Esophagus muscularis mucosa (tissue), 4 donors: ENCODE measurements around the gene SRRM2. TPM values are rescaled to one million over a fixed set of nuclear protein-coding genes. Genes with fewer than 3 reads are reported as not detected.

Source experiments
- DNase-seq: peaks from one replicate; pipeline ENCODE4 v3.0.0-alpha.2; 2017; ENCODE audit errors: extremely low spot score
- H3K27ac ChIP-seq, 4 donors: fragments of 200-600 bp; sonication (generic); replicated peaks in 1 of 4; 1 replicate in 3 of 4; 2 replicates in 1 of 4; pipeline ENCODE4 v1.5.1; 2016 to 2019; ENCODE audit warnings: mild to moderate bottlenecking in 1 of 4
- H3K27me3 ChIP-seq, 4 donors: fragments of 200-600 bp; sonication (generic); one replicate each; pipeline versions ENCODE4 v1.5.1 to v1.6.0; 2016 to 2019
- H3K36me3 ChIP-seq, 4 donors: fragments of 200-600 bp; sonication (generic); one replicate each; pipeline ENCODE4 v1.5.1; 2016 to 2019
- H3K4me1 ChIP-seq, 4 donors: fragments of 200-600 bp; sonication (generic); one replicate each; pipeline ENCODE4 v1.5.1; 2016 to 2019
- H3K4me3 ChIP-seq, 4 donors: fragments of 200-600 bp; sonication (generic); 1 replicate in 2 of 4; 2 replicates in 2 of 4; pipeline ENCODE4 v1.5.1; 2016 to 2019; ENCODE audit warnings: mild to moderate bottlenecking in 4 of 4, moderate library complexity in 1 of 4
- H3K9me3 ChIP-seq, 4 donors: fragments of 200-600 bp; sonication (generic); 1 replicate in 3 of 4; 2 replicates in 1 of 4; pipeline ENCODE4 v1.5.1; 2016 to 2019
- EP300 ChIP-seq: sonication (generic); formaldehyde crosslinking; IDR thresholded peaks from one replicate; pipeline ENCODE4 v1.6.1; 2017; ENCODE audit warnings: antibody characterized with exemption
- POLR2A ChIP-seq: fragments of 450-650 bp; IDR thresholded peaks from one replicate; pipeline ENCODE4 v1.6.1; 2017; ENCODE audit warnings: antibody characterized with exemption, moderate library complexity, mild to moderate bottlenecking, low read depth
- POLR2AphosphoS5 ChIP-seq, 2 donors: sonication (generic); formaldehyde crosslinking; IDR thresholded peaks; one replicate each; pipeline ENCODE4 v1.6.1; 2017; ENCODE audit warnings: antibody characterized with exemption in 2 of 2
- WGBS: methylation state at CpG from one replicate; pipeline ENCODE4 v1.1.5; 2018; 5-methylcytosine and 5-hydroxymethylcytosine counted together
- intact Hi-C: fragments of 100-400 bp; cut with DNase I; formaldehyde crosslinking; loops from one replicate; pipeline ENCODE4 v1.15.1; 2023
- total RNA-seq, 4 donors: library from RNA; depleted of rRNA; stranded (reverse); fragments of >200 nt; gene quantifications; one replicate each; pipeline versions ENCODE4 v1.1.0 to v1.2.1, GENCODE V29; 2016
- TF ChIP-seq, protein P1 (sequence below), 3 experiments: fragments of 200-600 bp in 2 of 3; fragments of 450-650 bp in 1 of 3; sonication (generic) in 2 of 3; IDR thresholded peaks; one replicate each; pipeline ENCODE4 v1.5.1; 2017 to 2019; ENCODE audit warnings: antibody characterized with exemption in 3 of 3, mild to moderate bottlenecking in 2 of 3, moderate library complexity in 1 of 3

SRRM2 gene
- total RNA-seq, 4 donors from 2014 or later: 126 to 325 (median 234) TPM

- WGBS: 95% methylated on average over 13 of the region's 13 CpGs
- intact Hi-C loops: no loop called here
- TF ChIP-seq POLR2A: no peak
- no peak for TF ChIP-seq POLR2AphosphoS5 (IDR thresholded peaks at IDR 0.05)
- peaks cover 95 to 100% (median 100%) of the 10 kb centered on the region in 4 donors for H3K36me3 ChIP-seq
- DNase-seq: no peak
- H3K4me1 ChIP-seq: peaks cover 0 to 14% (median 11%) of the 10 kb centered on the region in 4 donors
- H3K27ac ChIP-seq: no peak overlapping the region
- no peaks in the 10 kb centered on the region for H3K9me3 ChIP-seq
- no peaks in the 10 kb centered on the region for H3K27me3 ChIP-seq
- H3K4me3 ChIP-seq: no peak overlapping the region
Observed at GRCh38 chr16:2762711-2763110, 10.3 kb downstream of the SRRM2 start.

GRCh38 chr16:2763173-2763572 lies 10.7 kb downstream of the SRRM2 start:
- Histone ChIP-seq H3K27me3 (no peaks in the 10 kb centered on the region), H3K9me3 (no peaks in the 10 kb centered on the region), H3K4me3 (no peak overlapping the region), H3K36me3 (peaks cover 95 to 100% (median 100%) of the 10 kb centered on the region in 4 donors), H3K4me1 (peaks cover 0 to 16% (median 12%) of the 10 kb centered on the region in 4 donors), H3K27ac (no peak overlapping the region)
- 92% methylated on average over 6 of the region's 6 CpGs for WGBS
- intact Hi-C loops: no loop called here
- no peak for DNase-seq
- no peak for TF ChIP-seq POLR2AphosphoS5 (IDR thresholded peaks at IDR 0.05)
- TF ChIP-seq POLR2A: no peak
- no peak for TF ChIP-seq EP300
- TF ChIP-seq, protein P1, sequence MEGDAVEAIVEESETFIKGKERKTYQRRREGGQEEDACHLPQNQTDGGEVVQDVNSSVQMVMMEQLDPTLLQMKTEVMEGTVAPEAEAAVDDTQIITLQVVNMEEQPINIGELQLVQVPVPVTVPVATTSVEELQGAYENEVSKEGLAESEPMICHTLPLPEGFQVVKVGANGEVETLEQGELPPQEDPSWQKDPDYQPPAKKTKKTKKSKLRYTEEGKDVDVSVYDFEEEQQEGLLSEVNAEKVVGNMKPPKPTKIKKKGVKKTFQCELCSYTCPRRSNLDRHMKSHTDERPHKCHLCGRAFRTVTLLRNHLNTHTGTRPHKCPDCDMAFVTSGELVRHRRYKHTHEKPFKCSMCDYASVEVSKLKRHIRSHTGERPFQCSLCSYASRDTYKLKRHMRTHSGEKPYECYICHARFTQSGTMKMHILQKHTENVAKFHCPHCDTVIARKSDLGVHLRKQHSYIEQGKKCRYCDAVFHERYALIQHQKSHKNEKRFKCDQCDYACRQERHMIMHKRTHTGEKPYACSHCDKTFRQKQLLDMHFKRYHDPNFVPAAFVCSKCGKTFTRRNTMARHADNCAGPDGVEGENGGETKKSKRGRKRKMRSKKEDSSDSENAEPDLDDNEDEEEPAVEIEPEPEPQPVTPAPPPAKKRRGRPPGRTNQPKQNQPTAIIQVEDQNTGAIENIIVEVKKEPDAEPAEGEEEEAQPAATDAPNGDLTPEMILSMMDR (IDR thresholded peaks at IDR 0.05): no peak

DNA sequence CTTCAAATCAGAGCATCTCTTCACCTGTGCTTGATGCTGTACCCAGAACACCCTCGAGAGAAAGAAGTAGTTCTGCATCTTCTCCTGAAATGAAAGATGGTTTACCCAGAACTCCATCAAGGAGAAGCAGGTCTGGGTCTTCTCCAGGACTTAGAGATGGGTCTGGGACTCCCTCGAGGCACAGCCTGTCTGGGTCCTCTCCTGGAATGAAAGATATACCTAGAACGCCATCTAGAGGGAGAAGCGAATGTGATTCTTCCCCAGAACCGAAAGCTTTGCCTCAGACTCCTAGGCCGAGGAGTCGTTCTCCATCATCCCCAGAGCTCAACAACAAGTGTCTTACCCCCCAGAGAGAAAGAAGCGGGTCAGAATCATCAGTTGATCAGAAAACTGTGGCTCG lies 12.3 kb downstream of the SRRM2 start:
- intact Hi-C loops: no loop called here
- Histone ChIP-seq H3K36me3 (peaks cover 95 to 100% (median 100%) of the 10 kb centered on the region in 4 donors), H3K27ac (no peak overlapping the region), H3K4me3 (no peak overlapping the region), H3K27me3 (no peaks in the 10 kb centered on the region), H3K9me3 (no peaks in the 10 kb centered on the region), H3K4me1 (peaks cover 8 to 28% (median 24%) of the 10 kb centered on the region in 4 donors)
- TF ChIP-seq POLR2A: no peak
- no peak for TF ChIP-seq EP300
- no peak for TF ChIP-seq POLR2AphosphoS5 (IDR thresholded peaks at IDR 0.05)
- TF ChIP-seq, protein P1 (IDR thresholded peaks at IDR 0.05): no peak
- WGBS: 100% methylated on average over 9 of the region's 9 CpGs
- DNase-seq: no peak

DNA sequence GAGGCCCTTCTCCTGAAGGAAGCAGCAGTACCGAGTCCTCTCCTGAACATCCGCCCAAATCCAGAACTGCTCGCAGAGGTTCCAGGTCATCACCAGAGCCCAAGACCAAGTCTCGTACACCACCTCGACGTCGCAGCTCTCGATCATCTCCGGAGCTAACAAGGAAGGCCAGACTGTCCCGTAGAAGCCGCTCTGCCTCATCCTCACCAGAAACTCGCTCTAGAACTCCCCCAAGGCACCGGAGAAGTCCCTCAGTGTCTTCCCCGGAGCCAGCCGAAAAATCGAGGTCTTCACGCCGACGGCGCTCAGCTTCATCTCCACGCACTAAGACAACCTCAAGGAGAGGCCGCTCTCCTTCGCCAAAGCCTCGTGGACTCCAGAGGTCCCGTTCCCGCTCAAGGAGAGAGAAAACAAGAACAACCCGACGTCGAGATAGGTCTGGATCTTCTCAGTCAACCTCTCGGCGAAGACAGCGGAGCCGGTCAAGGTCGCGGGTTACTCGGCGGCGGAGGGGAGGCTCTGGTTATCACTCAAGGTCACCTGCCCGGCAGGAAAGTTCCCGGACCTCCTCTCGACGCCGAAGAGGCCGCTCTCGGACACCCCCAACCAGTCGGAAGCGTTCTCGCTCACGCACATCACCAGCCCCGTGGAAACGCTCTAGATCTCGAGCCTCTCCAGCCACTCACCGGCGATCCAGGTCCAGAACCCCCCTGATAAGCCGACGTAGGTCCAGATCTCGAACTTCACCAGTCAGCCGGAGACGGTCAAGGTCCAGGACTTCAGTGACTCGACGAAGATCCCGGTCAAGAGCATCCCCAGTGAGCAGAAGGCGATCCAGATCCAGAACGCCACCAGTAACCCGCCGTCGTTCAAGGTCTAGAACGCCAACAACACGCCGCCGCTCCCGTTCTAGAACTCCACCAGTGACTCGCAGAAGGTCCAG lies 13.3 kb downstream of the SRRM2 start:
- TF ChIP-seq EP300 (no peak), POLR2AphosphoS5 (IDR thresholded peaks at IDR 0.05) (no peak), POLR2A (no peak)
- TF ChIP-seq, protein P1 (IDR thresholded peaks at IDR 0.05): no peak
- 98% methylated on average over 70 of the region's 73 CpGs for WGBS
- H3K27me3 ChIP-seq: no peaks in the 10 kb centered on the region
- no peak overlapping the region for H3K4me3 ChIP-seq
- intact Hi-C loops: no loop called here
- H3K9me3 ChIP-seq: no peaks in the 10 kb centered on the region
- H3K27ac ChIP-seq: no peak overlapping the region
- DNase-seq: no peak
- H3K4me1 ChIP-seq: peaks cover 8 to 38% (median 29%) of the 10 kb centered on the region in 4 donors
- H3K36me3 ChIP-seq: peaks cover 95 to 100% (median 100%) of the 10 kb centered on the region in 4 donors

DNA sequence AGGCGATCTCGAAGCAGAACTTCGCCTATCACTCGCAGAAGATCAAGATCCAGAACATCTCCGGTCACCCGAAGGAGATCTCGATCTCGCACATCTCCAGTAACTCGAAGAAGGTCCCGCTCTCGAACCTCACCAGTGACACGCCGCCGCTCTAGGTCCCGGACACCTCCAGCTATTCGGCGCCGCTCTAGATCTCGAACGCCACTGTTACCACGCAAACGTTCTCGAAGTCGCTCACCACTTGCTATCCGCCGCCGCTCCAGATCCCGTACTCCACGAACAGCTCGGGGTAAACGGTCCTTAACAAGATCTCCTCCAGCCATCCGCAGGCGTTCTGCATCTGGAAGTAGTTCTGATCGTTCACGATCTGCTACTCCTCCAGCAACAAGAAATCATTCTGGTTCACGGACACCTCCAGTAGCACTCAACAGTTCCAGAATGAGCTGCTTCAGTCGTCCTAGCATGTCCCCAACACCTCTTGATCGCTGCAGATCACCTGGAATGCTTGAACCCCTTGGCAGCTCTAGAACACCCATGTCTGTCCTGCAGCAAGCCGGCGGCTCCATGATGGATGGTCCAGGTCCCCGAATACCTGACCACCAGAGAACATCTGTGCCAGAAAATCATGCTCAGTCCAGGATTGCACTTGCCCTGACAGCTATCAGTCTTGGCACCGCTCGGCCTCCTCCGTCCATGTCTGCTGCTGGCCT lies 14.1 kb downstream of the SRRM2 start:
- H3K9me3 ChIP-seq: no peaks in the 10 kb centered on the region
- H3K36me3 ChIP-seq: peaks cover 95 to 100% (median 100%) of the 10 kb centered on the region in 4 donors
- intact Hi-C loops: no loop called here
- no peak for DNase-seq
- no peak overlapping the region for H3K27ac ChIP-seq
- WGBS: 97% methylated on average over 44 of the region's 44 CpGs
- no peaks in the 10 kb centered on the region for H3K27me3 ChIP-seq
- peaks cover 8 to 41% (median 31%) of the 10 kb centered on the region in 4 donors for H3K4me1 ChIP-seq
- TF ChIP-seq, protein P1 (IDR thresholded peaks at IDR 0.05): no peak
- TF ChIP-seq POLR2A (no peak), POLR2AphosphoS5 (IDR thresholded peaks at IDR 0.05) (no peak), EP300 (no peak)
- H3K4me3 ChIP-seq: no peak overlapping the region
